ENCODE results near the gene DPYSL3.
A peak's percentile ranks its signal among the peaks of the same experiment; 100 is the strongest.

DPYSL3 gene

GRCh38 chr5:147387109-147387508 lies 122.8 kb downstream of the DPYSL3 start:
- Histone ChIP-seq H3K79me2 (ENCODE audit: control insufficient read depth, insufficient read depth, low read length) (no peaks in the 10 kb centered on the region), H4K8ac (ENCODE audit: low read depth, low read length) (no peak overlapping the region), H3K4me1 (ENCODE audit: control insufficient read depth, low read depth, low read length) (peaks cover 4% of the 10 kb centered on the region), H2BK120ac (ENCODE audit: low read depth, low read length) (no peak overlapping the region), H3K27me3 (ENCODE audit: insufficient read depth, low read length, poor library complexity) (no peaks in the 10 kb centered on the region), H3K4me3 (ENCODE audit: low read length) (no peak overlapping the region), H3K9ac (ENCODE audit: low read length) (no peak overlapping the region), H3K27ac (ENCODE audit: low read depth, low read length) (no peak overlapping the region), H3K79me1 (ENCODE audit: low read length) (no peaks in the 10 kb centered on the region), H3K23ac (ENCODE audit: low read length) (no peak overlapping the region), H3K4ac (ENCODE audit: low read depth, low read length) (no peak overlapping the region), H3K4me2 (ENCODE audit: low read length) (no peak overlapping the region), H3K18ac (ENCODE audit: low read length) (no peak overlapping the region), H2BK5ac (ENCODE audit: low read length) (no peak overlapping the region), H2AK5ac (ENCODE audit: low read length) (no peak overlapping the region), H4K5ac (ENCODE audit: low read length) (no peak overlapping the region), H3K36me3 (ENCODE audit: control insufficient read depth, insufficient read depth, low read length) (no peaks in the 10 kb centered on the region), H2BK15ac (replicated peaks; ENCODE audit: low read depth) (no peak overlapping the region), H3K56ac (ENCODE audit: low read length) (no peak overlapping the region)
- WGBS (ENCODE audit: extremely low coverage, insufficient coverage, low lambda C conversion rate) = no CpG with 5 or more reads among the region's 4 CpGs
- DNase-seq = no peak

- H2BK120ac ChIP-seq (ENCODE audit: low read depth, low read length) = no peak overlapping the region
- no peaks in the 10 kb centered on the region for H3K27me3 ChIP-seq (ENCODE audit: insufficient read depth, low read length, poor library complexity)
- peaks cover 4% of the 10 kb centered on the region for H3K4me1 ChIP-seq (ENCODE audit: control insufficient read depth, low read depth, low read length)
- H2BK5ac ChIP-seq (ENCODE audit: low read length) = no peak overlapping the region
- no peak overlapping the region for H2AK5ac ChIP-seq (ENCODE audit: low read length)
- H3K4me3 ChIP-seq (ENCODE audit: low read length) = no peak overlapping the region
- H3K56ac ChIP-seq (ENCODE audit: low read length) = no peak overlapping the region
- no peak overlapping the region for H4K8ac ChIP-seq (ENCODE audit: low read depth, low read length)
- H3K18ac ChIP-seq (ENCODE audit: low read length) = no peak overlapping the region
- H3K4ac ChIP-seq (ENCODE audit: low read depth, low read length) = no peak overlapping the region
- no peak overlapping the region for H3K23ac ChIP-seq (ENCODE audit: low read length)
- no peak overlapping the region for H3K9ac ChIP-seq (ENCODE audit: low read length)
- DNase-seq = peak; percentile 92
- H3K79me2 ChIP-seq (ENCODE audit: control insufficient read depth, insufficient read depth, low read length) = no peaks in the 10 kb centered on the region
- no peaks in the 10 kb centered on the region for H3K36me3 ChIP-seq (ENCODE audit: control insufficient read depth, insufficient read depth, low read length)
- no peaks in the 10 kb centered on the region for H3K79me1 ChIP-seq (ENCODE audit: low read length)
- no peak overlapping the region for H4K5ac ChIP-seq (ENCODE audit: low read length)
- peak overlapping the region; percentile 80 for H2BK15ac ChIP-seq (replicated peaks; ENCODE audit: low read depth)
- H3K4me2 ChIP-seq (ENCODE audit: low read length) = no peak overlapping the region
- no CpG with 5 or more reads among the region's 6 CpGs for WGBS (ENCODE audit: extremely low coverage, insufficient coverage, low lambda C conversion rate)
- H3K27ac ChIP-seq (ENCODE audit: low read depth, low read length) = no peak overlapping the region
Measured at GRCh38 chr5:147384346-147385193, 125.3 kb downstream of the DPYSL3 start.

GRCh38 chr5:147382776-147383175 lies 127.1 kb downstream of the DPYSL3 start:
- Histone ChIP-seq H3K4me3 (ENCODE audit: low read length) (no peak overlapping the region), H3K27me3 (ENCODE audit: insufficient read depth, low read length, poor library complexity) (no peaks in the 10 kb centered on the region), H3K27ac (ENCODE audit: low read depth, low read length) (no peak overlapping the region), H3K4me2 (ENCODE audit: low read length) (peak overlapping the region; percentile 30), H3K4me1 (ENCODE audit: control insufficient read depth, low read depth, low read length) (peaks cover 4% of the 10 kb centered on the region), H3K79me1 (ENCODE audit: low read length) (no peaks in the 10 kb centered on the region), H2BK15ac (replicated peaks; ENCODE audit: low read depth) (no peak overlapping the region), H3K56ac (ENCODE audit: low read length) (peak overlapping the region; percentile 69), H2AK5ac (ENCODE audit: low read length) (no peak overlapping the region), H3K18ac (ENCODE audit: low read length) (peak overlapping the region; percentile 25), H3K23ac (ENCODE audit: low read length) (peak overlapping the region; percentile 16), H3K36me3 (ENCODE audit: control insufficient read depth, insufficient read depth, low read length) (no peaks in the 10 kb centered on the region), H4K5ac (ENCODE audit: low read length) (no peak overlapping the region), H2BK120ac (ENCODE audit: low read depth, low read length) (no peak overlapping the region), H3K4ac (ENCODE audit: low read depth, low read length) (peak overlapping the region; percentile 72), H2BK5ac (ENCODE audit: low read length) (peak overlapping the region; percentile 45), H3K9ac (ENCODE audit: low read length) (no peak overlapping the region), H4K8ac (ENCODE audit: low read depth, low read length) (no peak overlapping the region), H3K79me2 (ENCODE audit: control insufficient read depth, insufficient read depth, low read length) (no peaks in the 10 kb centered on the region)
- WGBS (ENCODE audit: extremely low coverage, insufficient coverage, low lambda C conversion rate) = no CpG with 5 or more reads among the region's 4 CpGs
- peak; percentile 65 for DNase-seq

- peaks cover 4% of the 10 kb centered on the region for H3K4me1 ChIP-seq (ENCODE audit: control insufficient read depth, low read depth, low read length)
- H2BK15ac ChIP-seq (replicated peaks; ENCODE audit: low read depth) = no peak overlapping the region
- no peak overlapping the region for H2AK5ac ChIP-seq (ENCODE audit: low read length)
- H3K79me1 ChIP-seq (ENCODE audit: low read length) = no peaks in the 10 kb centered on the region
- DNase-seq = no peak
- no peak overlapping the region for H3K23ac ChIP-seq (ENCODE audit: low read length)
- no peak overlapping the region for H3K9ac ChIP-seq (ENCODE audit: low read length)
- no peak overlapping the region for H2BK5ac ChIP-seq (ENCODE audit: low read length)
- no peaks in the 10 kb centered on the region for H3K36me3 ChIP-seq (ENCODE audit: control insufficient read depth, insufficient read depth, low read length)
- no peak overlapping the region for H4K8ac ChIP-seq (ENCODE audit: low read depth, low read length)
- no peak overlapping the region for H3K4ac ChIP-seq (ENCODE audit: low read depth, low read length)
- H3K18ac ChIP-seq (ENCODE audit: low read length) = no peak overlapping the region
- no peak overlapping the region for H3K56ac ChIP-seq (ENCODE audit: low read length)
- H3K4me2 ChIP-seq (ENCODE audit: low read length) = no peak overlapping the region
- no peaks in the 10 kb centered on the region for H3K79me2 ChIP-seq (ENCODE audit: control insufficient read depth, insufficient read depth, low read length)
- no peak overlapping the region for H3K27ac ChIP-seq (ENCODE audit: low read depth, low read length)
- H4K5ac ChIP-seq (ENCODE audit: low read length) = no peak overlapping the region
- no peak overlapping the region for H3K4me3 ChIP-seq (ENCODE audit: low read length)
- H2BK120ac ChIP-seq (ENCODE audit: low read depth, low read length) = peak overlapping the region; percentile 6
- WGBS (ENCODE audit: extremely low coverage, insufficient coverage, low lambda C conversion rate) = no CpG with 5 or more reads among the region's 3 CpGs
- H3K27me3 ChIP-seq (ENCODE audit: insufficient read depth, low read length, poor library complexity) = no peaks in the 10 kb centered on the region
Measured at GRCh38 chr5:147381555-147381954, 128.3 kb downstream of the DPYSL3 start.

- Histone ChIP-seq H3K4ac (ENCODE audit: low read depth, low read length) (no peak overlapping the region), H3K27ac (ENCODE audit: low read depth, low read length) (no peak overlapping the region), H3K56ac (ENCODE audit: low read length) (no peak overlapping the region), H3K23ac (ENCODE audit: low read length) (no peak overlapping the region), H3K18ac (ENCODE audit: low read length) (no peak overlapping the region), H2AK5ac (ENCODE audit: low read length) (no peak overlapping the region), H2BK120ac (ENCODE audit: low read depth, low read length) (no peak overlapping the region), H3K4me2 (ENCODE audit: low read length) (no peak overlapping the region), H3K36me3 (ENCODE audit: control insufficient read depth, insufficient read depth, low read length) (no peaks in the 10 kb centered on the region), H3K79me2 (ENCODE audit: control insufficient read depth, insufficient read depth, low read length) (no peaks in the 10 kb centered on the region), H4K8ac (ENCODE audit: low read depth, low read length) (no peak overlapping the region), H3K4me1 (ENCODE audit: control insufficient read depth, low read depth, low read length) (peaks cover under 1% of the 10 kb centered on the region), H4K5ac (ENCODE audit: low read length) (no peak overlapping the region), H3K4me3 (ENCODE audit: low read length) (no peak overlapping the region), H3K79me1 (ENCODE audit: low read length) (no peaks in the 10 kb centered on the region), H3K27me3 (ENCODE audit: insufficient read depth, low read length, poor library complexity) (no peaks in the 10 kb centered on the region), H3K9ac (ENCODE audit: low read length) (no peak overlapping the region), H2BK5ac (ENCODE audit: low read length) (no peak overlapping the region), H2BK15ac (replicated peaks; ENCODE audit: low read depth) (no peak overlapping the region)
- no peak for DNase-seq
- WGBS (ENCODE audit: extremely low coverage, insufficient coverage, low lambda C conversion rate) = no CpG with 5 or more reads among the region's 1 CpG
Measured at GRCh38 chr5:147377682-147378081, 132.2 kb downstream of the DPYSL3 start.

GRCh38 chr5:147375151-147375550 lies 134.7 kb downstream of the DPYSL3 start:
- Histone ChIP-seq H2BK5ac (ENCODE audit: low read length) (no peak overlapping the region), H3K36me3 (ENCODE audit: control insufficient read depth, insufficient read depth, low read length) (no peaks in the 10 kb centered on the region), H3K27ac (ENCODE audit: low read depth, low read length) (no peak overlapping the region), H3K4me3 (ENCODE audit: low read length) (no peak overlapping the region), H3K23ac (ENCODE audit: low read length) (no peak overlapping the region), H4K8ac (ENCODE audit: low read depth, low read length) (no peak overlapping the region), H3K4me2 (ENCODE audit: low read length) (no peak overlapping the region), H3K9ac (ENCODE audit: low read length) (no peak overlapping the region), H3K4ac (ENCODE audit: low read depth, low read length) (no peak overlapping the region), H3K56ac (ENCODE audit: low read length) (no peak overlapping the region), H3K79me1 (ENCODE audit: low read length) (no peaks in the 10 kb centered on the region), H3K18ac (ENCODE audit: low read length) (peak overlapping the region; percentile 51), H2BK120ac (ENCODE audit: low read depth, low read length) (no peak overlapping the region), H3K4me1 (ENCODE audit: control insufficient read depth, low read depth, low read length) (peaks cover 2% of the 10 kb centered on the region), H3K27me3 (ENCODE audit: insufficient read depth, low read length, poor library complexity) (no peaks in the 10 kb centered on the region), H2BK15ac (replicated peaks; ENCODE audit: low read depth) (peak overlapping the region; percentile 85), H3K79me2 (ENCODE audit: control insufficient read depth, insufficient read depth, low read length) (no peaks in the 10 kb centered on the region), H2AK5ac (ENCODE audit: low read length) (no peak overlapping the region), H4K5ac (ENCODE audit: low read length) (no peak overlapping the region)
- WGBS (ENCODE audit: extremely low coverage, insufficient coverage, low lambda C conversion rate) = no CpG with 5 or more reads among the region's 5 CpGs
- DNase-seq = no peak

Data from mesendoderm (in vitro differentiated cells).